GM03348 (cell line): ENCODE results near the gene PJVK.
"Not testable (repeated sequence)": the region's sequence is repeated elsewhere in the genome, so short reads cannot be mapped to it uniquely, and the experiment has no call there.

ENCODE experiments used
- DNase-seq: peaks from one replicate; pipeline ENCODE4 v3.0.0; 2012; ENCODE audit warnings: low spot score

Gene PJVK

GRCh38 chr2:178436662-178437061, 14.5 kb upstream of the PJVK start:
- DNase-seq, result no peak

- DNase-seq, result no peak
These were observed 9.8 kb upstream of the PJVK start for GRCh38 chr2:178441426-178441825.

GRCh38 chr2:178448968-178449661, 2.1 kb upstream of the PJVK start:
- no peak for DNase-seq

- DNase-seq, result peak; percentile 9
These were observed 1.3 kb upstream of the PJVK start for GRCh38 chr2:178449700-178450523.

GRCh38 chr2:178450524-178450773, 729 bp upstream of the PJVK start:
- no peak for DNase-seq

- DNase-seq, result no peak
These were observed 1.2 kb downstream of the PJVK start for GRCh38 chr2:178452334-178452733.

GRCh38 chr2:178452870-178453269, 1.7 kb downstream of the PJVK start:
- no peak for DNase-seq

- DNase-seq, result no peak
These were observed 4.8 kb downstream of the PJVK start for GRCh38 chr2:178455947-178456346.

- no peak for DNase-seq
These were observed 6.3 kb downstream of the PJVK start for GRCh38 chr2:178457390-178457886.

GRCh38 chr2:178469219-178469849, 18.2 kb downstream of the PJVK start:
- no peak for DNase-seq

- not testable (repeated sequence) for DNase-seq
These were observed 20.1 kb downstream of the PJVK start for GRCh38 chr2:178471313-178471712.

- DNase-seq, result no peak
These were observed 22.2 kb downstream of the PJVK start for GRCh38 chr2:178473373-178473772.

GRCh38 chr2:178473931-178474330, 22.8 kb downstream of the PJVK start:
- no peak for DNase-seq

- no peak for DNase-seq
These were observed 23.4 kb downstream of the PJVK start for GRCh38 chr2:178474560-178474959.

- no peak for DNase-seq
These were observed 25.3 kb downstream of the PJVK start for GRCh38 chr2:178476477-178476876.

- no peak for DNase-seq
These were observed 26.4 kb downstream of the PJVK start for GRCh38 chr2:178477443-178478129.

- peak; percentile 25 for DNase-seq
These were observed 26.9 kb downstream of the PJVK start for GRCh38 chr2:178478130-178478438.

GRCh38 chr2:178478439-178479274, 27.5 kb downstream of the PJVK start, which contains the start of gene FKBP7:
TSS of gene FKBP7 (minus strand) at chr2:178478600. CDS start at chr2:178478499, 101 bp downstream.
- peak; percentile 94 for DNase-seq

GRCh38 chr2:178479275-178479616, 28.1 kb downstream of the PJVK start:
- no peak for DNase-seq

- DNase-seq, result no peak
These were observed 28.6 kb downstream of the PJVK start for GRCh38 chr2:178479758-178480226.
